HepG2 (cell line): ENCODE measurements around the gene PLD1. TPM values are rescaled to one million over a fixed set of nuclear protein-coding genes. Genes with fewer than 3 reads are reported as not detected.

Source experiments
- ADNP ChIP-seq: sonication (generic); formaldehyde crosslinking; IDR thresholded peaks from 2 replicates; pipeline ENCODE4 v1.4.0; 2020; ENCODE audit warnings: missing genetic modification reagents
- ARHGAP35 ChIP-seq: sonication (generic); formaldehyde crosslinking; IDR thresholded peaks from 2 replicates; pipeline ENCODE4 v1.9.0; 2022; ENCODE audit warnings: mild to moderate bottlenecking, inconsistent platforms, moderate library complexity, missing genetic modification reagents, borderline replicate concordance
- BRD4 ChIP-seq: sonication (generic); formaldehyde crosslinking; IDR thresholded peaks from 2 replicates; pipeline ENCODE4 v1.4.0; 2020; ENCODE audit warnings: missing genetic modification reagents
- CBFB ChIP-seq: sonication (generic); formaldehyde crosslinking; IDR thresholded peaks from 2 replicates; pipeline ENCODE4 v1.4.0; 2020; ENCODE audit warnings: missing genetic modification reagents
- CBX1 ChIP-seq: IDR thresholded peaks from one replicate; pipeline ENCODE4 v1.6.1; 2016; ENCODE audit warnings: antibody characterized with exemption, low read depth
- CCDC6 ChIP-seq: sonication (generic); formaldehyde crosslinking; IDR thresholded peaks from 2 replicates; pipeline ENCODE4 v1.8.1; 2022; ENCODE audit warnings: mild to moderate bottlenecking, missing genetic modification reagents, moderate library complexity
- ELF1 ChIP-seq: sonication (generic); formaldehyde crosslinking; IDR thresholded peaks from 2 replicates; pipeline ENCODE4 v1.4.0; 2020; ENCODE audit warnings: missing genetic modification reagents
- KLF9 ChIP-seq: IDR thresholded peaks from 2 replicates; pipeline ENCODE4 v1.6.1; 2016; ENCODE audit warnings: low read depth
- MEIS1 ChIP-seq: sonication (generic); formaldehyde crosslinking; IDR thresholded peaks from 2 replicates; pipeline ENCODE4 v1.9.0; 2021; ENCODE audit warnings: mild to moderate bottlenecking, missing genetic modification reagents, moderate library complexity, borderline replicate concordance
- NFE2 ChIP-seq: sonication (generic); formaldehyde crosslinking; IDR thresholded peaks from 2 replicates; pipeline ENCODE4 v1.4.0; 2020; ENCODE audit warnings: missing genetic modification reagents
- NFE2L2 ChIP-seq: fragments of 150-350 bp; IDR thresholded peaks from 2 replicates; pipeline ENCODE4 v1.6.1; 2014; ENCODE audit warnings: low read length
- POLR2A ChIP-seq, 2 experiments: IDR thresholded peaks; 2 replicates each; pipeline ENCODE4 v1.6.1; 2011; ENCODE audit warnings: low read depth in 2 of 2, low read length in 2 of 2, mild to moderate bottlenecking in 1 of 2, moderate library complexity in 1 of 2; ENCODE audit not compliant: insufficient read depth in 1 of 2
- POLR2AphosphoS2 ChIP-seq: IDR thresholded peaks from 2 replicates; pipeline ENCODE4 v1.6.1; 2011; ENCODE audit warnings: low read depth, low read length, improper control_type of control experiment
- SIX4 ChIP-seq: sonication (generic); formaldehyde crosslinking; IDR thresholded peaks from 2 replicates; pipeline ENCODE4 v1.4.0; 2020; ENCODE audit warnings: missing genetic modification reagents
- SOX6 ChIP-seq, 2 experiments: fragments of 450-650 bp in 1 of 2; sonication (generic) in 1 of 2; formaldehyde crosslinking in 1 of 2; IDR thresholded peaks; 2 replicates each; pipeline versions ENCODE4 v1.4.0 to v1.6.1; 2017 to 2020; ENCODE audit warnings: antibody characterized with exemption in 1 of 2, mild to moderate bottlenecking in 1 of 2, missing genetic modification reagents in 1 of 2
- TRIM24 ChIP-seq: sonication (generic); formaldehyde crosslinking; IDR thresholded peaks from 2 replicates; pipeline ENCODE4 v1.8.0; 2022; ENCODE audit warnings: mild to moderate bottlenecking, missing genetic modification reagents
- YY1 ChIP-seq: IDR thresholded peaks from 2 replicates; pipeline ENCODE4 v1.6.1; 2011; ENCODE audit warnings: low read length, low read depth, moderate library complexity, mild to moderate bottlenecking; ENCODE audit not compliant: insufficient read depth, insufficient replicate concordance
- ZBTB8A ChIP-seq: sonication (generic); formaldehyde crosslinking; IDR thresholded peaks from 2 replicates; pipeline ENCODE4 v1.4.0; 2020; ENCODE audit warnings: mild to moderate bottlenecking, low read depth, missing genetic modification reagents, borderline replicate concordance
- ZMYM3 ChIP-seq: sonication (generic); formaldehyde crosslinking; IDR thresholded peaks from 2 replicates; pipeline ENCODE4 v1.5.1; 2020; ENCODE audit warnings: mild to moderate bottlenecking, missing genetic modification reagents
- ZNF563 ChIP-seq: sonication (generic); formaldehyde crosslinking; IDR thresholded peaks from 2 replicates; pipeline ENCODE4 v1.8.0; 2022; ENCODE audit warnings: mild to moderate bottlenecking, moderate library complexity, missing genetic modification reagents
- ZNF564 ChIP-seq: sonication (generic); formaldehyde crosslinking; IDR thresholded peaks from 2 replicates; pipeline ENCODE4 v1.8.1; 2023; ENCODE audit warnings: mild to moderate bottlenecking, missing genetic modification reagents
- ZNF724P ChIP-seq: sonication (generic); formaldehyde crosslinking; IDR thresholded peaks from 2 replicates; pipeline ENCODE4 v1.8.0; 2022; ENCODE audit warnings: missing genetic modification reagents, borderline replicate concordance
- ZSCAN25 ChIP-seq: sonication (generic); formaldehyde crosslinking; IDR thresholded peaks from 2 replicates; pipeline ENCODE4 v1.8.0; 2022; ENCODE audit warnings: mild to moderate bottlenecking, missing genetic modification reagents
- polyA plus RNA-seq, 8 experiments: library from polyadenylated mRNA; depleted of rRNA in 3 of 8; stranded (reverse) in 7 of 8; unstranded in 1 of 8; fragments of >200 nt; fragmentation: Illumina TruSeq in 4 of 8; extraction: Trizol in 4 of 8; gene quantifications; 2 replicates each; pipeline versions ENCODE4 v1.2.1 to v1.2.3, GENCODE V29; 2011 to 2016; ENCODE audit warnings: low read depth in 4 of 8, missing spikeins in 1 of 8, mixed read lengths in 1 of 8; ENCODE audit not compliant: insufficient read depth in 1 of 8
- total RNA-seq, 5 experiments: library from RNA; depleted of rRNA; stranded (reverse); fragments of >200 nt; fragmentation: Illumina TruSeq; extraction: Trizol; gene quantifications; 2 replicates each; pipeline ENCODE4 v1.2.3, GENCODE V29; 2016; ENCODE audit warnings: low read depth in 1 of 5
- TF ChIP-seq, protein P1 (sequence below): sonication (generic); formaldehyde crosslinking; IDR thresholded peaks from 2 replicates; pipeline ENCODE4 v1.4.0; 2020; ENCODE audit warnings: mild to moderate bottlenecking, low read depth, missing genetic modification reagents
- TF ChIP-seq, protein P2 (sequence below): IDR thresholded peaks from 2 replicates; pipeline ENCODE4 v1.6.1; 2018; ENCODE audit warnings: missing genetic modification reagents, mild to moderate bottlenecking, missing compliant biosample characterization
- TF ChIP-seq, protein P3 (sequence below): sonication (generic); formaldehyde crosslinking; IDR thresholded peaks from 2 replicates; pipeline ENCODE4 v1.5.0; 2020; ENCODE audit warnings: missing genetic modification reagents
- TF ChIP-seq, protein P4 (sequence below): IDR thresholded peaks from 2 replicates; pipeline ENCODE4 v1.6.1; 2016; ENCODE audit warnings: low read depth, control low read depth

The PLD1 gene
- total and polyA plus RNA-seq, 2 of the 13 experiments (the other 11 are each of a cell fraction or from before 2014, with no cell fraction given): 27.1 to 59.4 TPM

DNA sequence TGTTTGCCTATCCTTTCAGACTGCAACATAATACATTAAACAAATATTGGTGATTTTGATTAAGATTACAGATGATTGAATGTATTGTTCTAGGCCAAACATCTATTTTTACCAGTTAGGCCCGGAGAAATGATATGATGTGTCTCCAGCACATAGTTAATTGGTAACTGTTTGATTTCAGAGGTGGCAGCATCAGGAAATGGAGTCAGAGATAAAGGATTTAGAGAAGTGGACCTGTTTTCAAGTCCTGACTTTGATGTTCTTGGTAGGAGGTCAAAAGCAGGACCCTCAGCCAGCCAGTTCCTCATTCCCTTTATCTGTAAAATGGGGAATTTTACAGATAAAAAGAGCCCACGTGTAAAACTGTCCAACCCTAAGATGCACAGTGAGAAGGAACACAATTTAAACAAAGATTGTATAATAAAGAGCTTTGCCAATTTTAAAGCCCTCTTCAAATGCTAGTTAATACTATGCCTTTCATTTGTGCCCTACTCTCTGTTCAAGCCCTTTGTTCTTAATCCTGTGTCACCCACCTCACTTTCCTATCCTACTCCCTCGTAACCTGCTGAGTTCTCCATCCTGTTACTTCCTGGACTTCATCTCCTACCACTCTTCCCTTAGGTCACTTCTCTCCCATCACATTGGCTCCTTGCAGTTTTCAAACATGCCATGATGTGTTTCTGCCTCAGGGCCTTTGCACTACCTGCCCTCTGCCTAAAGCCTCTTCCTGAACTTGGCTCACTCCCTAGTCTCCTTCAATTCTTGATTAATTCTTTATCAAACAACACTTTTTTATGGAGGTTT is 35.4 kb upstream of the PLD1 start (continued):
- TF ChIP-seq TRIM24 (CRISPR knock-in tag) (no peak), ARHGAP35 (CRISPR knock-in tag) (no peak), SOX6 (IDR thresholded peaks at IDR 0.05) (no peak), SOX6 (CRISPR knock-in tag; IDR thresholded peaks at IDR 0.05) (peak; percentile 85), POLR2A (IDR thresholded peaks at IDR 0.05; ENCODE audit: insufficient read depth in 1 of 2, low read depth in 2 of 2, low read length in 2 of 2) (no peak), ZMYM3 (CRISPR knock-in tag) (peak; percentile 92), KLF9 (CRISPR knock-in tag) (no peak), ELF1 (no peak), YY1 (no peak), CCDC6 (CRISPR knock-in tag) (no peak), ZNF563 (no peak), POLR2AphosphoS2 (no peak), ZNF564 (CRISPR knock-in tag) (no peak), ZNF724P (no peak), BRD4 (CRISPR knock-in tag) (0 out of 2 replicates have a peak, but pooled peaks have one; percentile 38), ZSCAN25 (CRISPR knock-in tag) (0 out of 2 replicates have a peak, but pooled peaks have one; percentile 23), NFE2 (CRISPR knock-in tag) (no peak), ADNP (CRISPR knock-in tag) (no peak), MEIS1 (no peak), CBFB (CRISPR knock-in tag) (no peak), CBX1 (peak; percentile 42), SIX4 (CRISPR knock-in tag) (no peak), ZBTB8A (CRISPR knock-in tag) (no peak), NFE2L2 (no peak)
- TF ChIP-seq, protein P1, sequence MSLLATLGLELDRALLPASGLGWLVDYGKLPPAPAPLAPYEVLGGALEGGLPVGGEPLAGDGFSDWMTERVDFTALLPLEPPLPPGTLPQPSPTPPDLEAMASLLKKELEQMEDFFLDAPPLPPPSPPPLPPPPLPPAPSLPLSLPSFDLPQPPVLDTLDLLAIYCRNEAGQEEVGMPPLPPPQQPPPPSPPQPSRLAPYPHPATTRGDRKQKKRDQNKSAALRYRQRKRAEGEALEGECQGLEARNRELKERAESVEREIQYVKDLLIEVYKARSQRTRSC (CRISPR knock-in tag): no peak
- TF ChIP-seq, protein P2, sequence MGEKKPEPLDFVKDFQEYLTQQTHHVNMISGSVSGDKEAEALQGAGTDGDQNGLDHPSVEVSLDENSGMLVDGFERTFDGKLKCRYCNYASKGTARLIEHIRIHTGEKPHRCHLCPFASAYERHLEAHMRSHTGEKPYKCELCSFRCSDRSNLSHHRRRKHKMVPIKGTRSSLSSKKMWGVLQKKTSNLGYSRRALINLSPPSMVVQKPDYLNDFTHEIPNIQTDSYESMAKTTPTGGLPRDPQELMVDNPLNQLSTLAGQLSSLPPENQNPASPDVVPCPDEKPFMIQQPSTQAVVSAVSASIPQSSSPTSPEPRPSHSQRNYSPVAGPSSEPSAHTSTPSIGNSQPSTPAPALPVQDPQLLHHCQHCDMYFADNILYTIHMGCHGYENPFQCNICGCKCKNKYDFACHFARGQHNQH (CRISPR knock-in tag): no peak
- TF ChIP-seq, protein P3, sequence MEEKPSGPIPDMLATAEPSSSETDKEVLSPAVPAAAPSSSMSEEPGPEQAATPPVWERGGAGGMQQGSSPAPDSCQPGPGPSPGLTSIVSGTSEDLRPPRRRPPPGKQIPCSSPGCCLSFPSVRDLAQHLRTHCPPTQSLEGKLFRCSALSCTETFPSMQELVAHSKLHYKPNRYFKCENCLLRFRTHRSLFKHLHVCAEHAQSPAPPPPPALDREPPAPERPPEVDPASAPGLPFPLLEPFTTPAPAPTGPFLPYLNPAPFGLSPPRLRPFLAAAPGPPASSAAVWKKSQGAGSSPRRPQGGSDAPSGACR (CRISPR knock-in tag): no peak
- TF ChIP-seq, protein P4, sequence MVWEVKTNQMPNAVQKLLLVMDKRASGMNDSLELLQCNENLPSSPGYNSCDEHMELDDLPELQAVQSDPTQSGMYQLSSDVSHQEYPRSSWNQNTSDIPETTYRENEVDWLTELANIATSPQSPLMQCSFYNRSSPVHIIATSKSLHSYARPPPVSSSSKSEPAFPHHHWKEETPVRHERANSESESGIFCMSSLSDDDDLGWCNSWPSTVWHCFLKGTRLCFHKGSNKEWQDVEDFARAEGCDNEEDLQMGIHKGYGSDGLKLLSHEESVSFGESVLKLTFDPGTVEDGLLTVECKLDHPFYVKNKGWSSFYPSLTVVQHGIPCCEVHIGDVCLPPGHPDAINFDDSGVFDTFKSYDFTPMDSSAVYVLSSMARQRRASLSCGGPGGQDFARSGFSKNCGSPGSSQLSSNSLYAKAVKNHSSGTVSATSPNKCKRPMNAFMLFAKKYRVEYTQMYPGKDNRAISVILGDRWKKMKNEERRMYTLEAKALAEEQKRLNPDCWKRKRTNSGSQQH (CRISPR knock-in tag): no peak
